ENCODE measurements around the gene KCNN2.
A peak's percentile ranks its signal among the peaks of the same experiment; 100 is the strongest.

KCNN2 gene

GRCh38 chr5:114361724-114362196 is at the start of gene KCNN2:
Gene KCNN2 (plus strand): TSS chr5:114362070. CDS start chr5:114362140, 70 bp downstream.
- DNase-seq, result peak in 1 of 2 donors; percentile 10

DNA sequence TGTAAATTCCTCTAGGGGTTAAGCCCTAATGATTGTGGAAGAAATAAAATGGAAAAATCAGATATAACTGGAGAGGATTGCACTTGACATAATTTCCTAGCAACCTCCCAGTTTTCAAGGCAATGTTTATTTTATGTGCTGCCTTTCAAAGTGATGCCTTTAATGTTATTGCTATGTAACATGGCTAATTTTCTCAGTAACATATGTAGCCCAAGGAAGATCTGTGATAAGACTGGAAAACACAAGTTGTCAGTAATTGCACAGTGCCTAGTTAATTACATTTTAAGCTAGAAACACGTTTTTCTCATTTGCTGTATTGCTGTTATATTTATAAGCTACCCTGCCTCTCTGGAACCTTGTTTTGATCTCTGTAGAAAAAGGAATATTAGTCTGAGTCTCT is 49.2 kb upstream of the KCNN2 start:
- DNase-seq, result no peak

GRCh38 chr5:114314061-114314460 is 47.8 kb upstream of the KCNN2 start:
- DNase-seq, result no peak

- DNase-seq, result no peak
These were observed 45.7 kb upstream of the KCNN2 start for GRCh38 chr5:114316167-114316566.

GRCh38 chr5:114317751-114318150 is 44.1 kb upstream of the KCNN2 start:
- no peak for DNase-seq

DNA sequence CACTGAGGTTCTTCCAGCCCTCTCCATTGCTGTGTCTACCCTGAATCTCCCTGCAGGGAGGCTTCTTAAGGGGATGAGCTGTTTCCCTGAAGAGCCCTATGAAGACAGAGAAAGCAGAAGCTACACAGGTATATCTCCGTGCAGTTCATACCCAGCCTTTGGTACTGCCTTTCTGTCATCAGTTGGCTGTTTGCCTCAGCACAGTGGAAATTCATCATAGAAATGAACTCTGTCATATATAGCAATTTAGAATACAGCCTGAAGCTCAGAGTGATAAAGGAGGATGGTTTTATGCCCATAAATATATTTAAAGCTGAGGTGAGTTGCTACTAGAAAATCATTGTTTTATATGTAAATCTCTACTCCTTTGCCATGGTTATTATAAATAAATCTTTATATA is 42.6 kb upstream of the KCNN2 start:
- no peak for DNase-seq

- DNase-seq, result no peak
These were observed 42.0 kb upstream of the KCNN2 start for GRCh38 chr5:114319821-114320220.

DNA sequence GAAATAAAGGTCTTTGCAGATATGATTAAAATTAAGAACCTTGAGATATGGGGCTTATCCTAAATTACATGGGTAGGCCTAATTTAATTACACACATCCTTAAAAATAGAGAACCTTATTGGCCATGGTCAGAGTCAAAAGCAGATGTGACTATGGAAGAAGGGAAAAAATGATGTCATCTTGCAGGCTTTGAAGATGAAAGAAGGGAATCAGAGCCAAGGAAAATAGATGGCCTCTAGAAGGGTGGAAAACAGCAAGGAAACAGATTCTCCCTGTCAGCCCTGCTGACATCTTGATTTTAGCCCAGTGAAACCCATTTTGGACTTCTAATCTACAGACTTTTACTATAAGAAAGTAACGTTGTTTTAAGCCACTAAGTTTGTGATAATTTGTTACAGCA is 37.6 kb upstream of the KCNN2 start:
- DNase-seq, result no peak

GRCh38 chr5:114325541-114325940 is 36.3 kb upstream of the KCNN2 start:
- DNase-seq, result no peak

DNA sequence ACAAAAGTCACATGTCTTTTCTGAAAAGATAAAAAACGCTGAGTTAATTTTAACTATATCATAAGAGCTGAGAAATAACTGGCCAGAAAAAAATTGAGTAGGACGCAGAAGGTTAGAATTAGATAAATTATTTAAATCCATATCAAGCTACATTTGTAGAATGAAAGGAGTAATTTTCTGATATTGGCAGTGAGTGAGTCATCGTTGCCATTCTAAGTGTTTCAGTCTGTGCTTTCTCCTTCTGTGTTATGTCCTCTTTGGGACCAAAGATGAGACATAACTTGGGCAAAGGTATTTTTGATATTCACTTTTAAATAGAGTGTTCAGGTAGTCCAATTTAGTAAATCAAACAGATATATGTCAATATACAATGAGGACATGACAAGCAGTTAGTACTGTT is 34.4 kb upstream of the KCNN2 start:
- DNase-seq, result no peak

DNA sequence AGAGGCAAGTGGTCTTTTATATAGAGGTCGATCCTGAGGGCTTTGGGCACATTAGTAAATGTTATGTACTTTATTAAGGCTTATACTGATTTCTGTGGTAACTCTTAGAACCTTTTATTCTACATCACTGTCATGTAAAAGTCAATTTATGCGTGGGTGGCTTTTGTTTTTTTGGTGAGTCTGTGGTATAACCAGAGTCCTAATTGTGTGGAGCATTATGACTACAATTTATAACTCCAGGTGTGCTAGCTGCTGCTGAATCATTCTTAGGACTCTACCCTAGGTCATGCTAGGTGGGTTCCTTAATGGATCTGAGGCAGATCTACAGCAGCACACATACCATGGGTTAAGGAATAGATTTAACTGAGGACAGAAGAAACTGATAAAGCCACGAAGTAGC is 33.9 kb upstream of the KCNN2 start:
- no peak for DNase-seq

- no peak for DNase-seq
These were observed 30.8 kb upstream of the KCNN2 start for GRCh38 chr5:114330916-114331531.

DNA sequence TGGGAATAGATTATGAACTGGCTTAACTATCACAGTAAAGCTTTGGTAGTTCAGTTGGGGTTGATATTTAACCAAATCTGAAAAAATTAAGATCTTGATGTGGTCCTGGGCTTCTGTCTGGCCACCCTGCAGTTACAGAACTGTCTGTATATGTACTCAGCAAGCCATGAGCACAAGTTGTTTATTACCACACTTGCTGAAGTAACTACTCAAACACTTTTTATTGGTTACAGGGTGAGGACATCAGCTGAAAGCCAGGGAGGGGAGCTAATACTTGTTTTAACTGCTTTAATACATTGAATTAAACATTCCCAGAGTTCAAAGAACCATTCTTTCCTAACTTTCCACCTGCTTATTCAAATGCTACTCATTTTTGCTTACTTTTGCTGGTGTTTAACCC is 29.4 kb upstream of the KCNN2 start:
- DNase-seq, result no peak

DNA sequence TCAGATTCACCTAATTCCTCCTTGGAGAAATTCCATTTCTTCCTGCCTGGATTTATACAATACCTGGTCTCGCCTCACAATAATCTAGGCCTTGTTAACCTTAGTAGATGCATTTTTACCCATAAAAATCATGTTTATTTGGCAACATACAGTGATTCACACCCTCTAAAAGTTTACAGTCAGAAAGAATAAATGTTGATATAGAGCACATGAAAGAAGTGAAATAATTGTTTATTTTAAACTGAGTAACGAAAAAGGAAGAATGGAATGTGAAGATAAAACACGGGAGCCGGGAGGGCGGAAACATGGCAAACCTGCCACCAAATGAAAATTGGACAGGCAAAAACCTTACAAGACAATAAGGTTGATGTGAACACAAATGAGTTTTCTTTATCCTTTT is 28.9 kb upstream of the KCNN2 start:
- DNase-seq, result no peak

- no peak for DNase-seq
These were observed 26.5 kb upstream of the KCNN2 start for GRCh38 chr5:114335391-114335790.

GRCh38 chr5:114339108-114339507 is 22.8 kb upstream of the KCNN2 start:
- no peak for DNase-seq

- no peak for DNase-seq
These were observed 15.7 kb upstream of the KCNN2 start for GRCh38 chr5:114346181-114346580.

DNA sequence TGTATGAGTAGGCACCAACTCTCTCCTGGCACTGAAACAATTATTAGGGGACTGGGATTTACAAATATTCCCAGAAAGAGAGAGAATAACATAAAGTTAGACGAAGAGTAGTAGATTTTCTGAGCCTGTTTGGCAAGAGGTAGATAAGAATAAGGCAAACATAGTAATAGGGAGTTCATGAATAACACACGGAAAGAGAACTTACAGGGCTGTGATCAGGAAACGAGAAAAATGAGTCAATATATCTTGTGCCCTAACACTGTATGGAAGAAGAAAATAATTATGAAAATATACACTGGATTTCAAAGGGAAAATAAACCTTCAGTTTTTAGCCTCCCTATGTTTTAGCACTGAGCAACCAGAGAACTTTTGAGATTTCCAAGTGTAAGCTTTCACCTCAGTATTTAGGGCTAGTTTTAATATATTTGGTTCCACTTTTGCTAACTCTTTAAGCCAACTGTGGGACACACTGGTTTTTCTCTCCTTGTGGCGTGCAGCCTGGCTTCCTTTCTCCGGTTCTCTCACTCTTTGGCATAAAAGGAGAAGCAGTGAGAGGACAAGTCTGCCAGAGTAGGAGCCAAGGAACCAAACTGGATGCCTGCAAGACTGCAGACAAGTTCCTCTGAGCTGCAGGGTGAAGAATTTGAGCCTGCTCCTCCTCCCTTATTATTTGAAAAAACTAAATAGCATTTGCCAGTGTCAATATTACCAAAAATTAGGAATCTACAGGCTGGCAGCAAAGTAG is 6.6 kb upstream of the KCNN2 start:
- no peak for DNase-seq

DNA sequence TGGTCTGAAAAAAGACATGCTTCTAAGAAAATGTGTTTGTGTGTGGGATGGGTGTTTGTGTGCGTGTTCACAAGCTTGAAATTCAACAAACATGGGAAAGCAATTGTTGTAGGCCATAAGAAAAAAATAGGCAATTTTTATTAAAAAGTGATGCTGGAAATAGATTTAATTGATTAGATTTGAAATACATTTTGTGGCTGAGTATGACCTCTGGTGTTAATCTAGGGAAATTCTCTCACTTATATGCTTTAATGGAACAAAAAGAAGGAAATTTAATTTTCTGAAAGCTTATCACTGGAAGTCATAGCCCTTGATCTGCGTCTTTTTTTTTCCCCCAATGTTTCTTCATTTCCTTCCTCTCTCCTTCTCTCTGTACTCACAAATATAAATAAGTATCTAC is 3.5 kb upstream of the KCNN2 start:
- DNase-seq, result no peak

- DNase-seq, result no peak
These were observed 1.5 kb upstream of the KCNN2 start for GRCh38 chr5:114360357-114360756.

- DNase-seq, result peak in 1 of 2 donors; percentile 7
These were observed 800 bp upstream of the KCNN2 start for GRCh38 chr5:114360816-114361723.

DNA sequence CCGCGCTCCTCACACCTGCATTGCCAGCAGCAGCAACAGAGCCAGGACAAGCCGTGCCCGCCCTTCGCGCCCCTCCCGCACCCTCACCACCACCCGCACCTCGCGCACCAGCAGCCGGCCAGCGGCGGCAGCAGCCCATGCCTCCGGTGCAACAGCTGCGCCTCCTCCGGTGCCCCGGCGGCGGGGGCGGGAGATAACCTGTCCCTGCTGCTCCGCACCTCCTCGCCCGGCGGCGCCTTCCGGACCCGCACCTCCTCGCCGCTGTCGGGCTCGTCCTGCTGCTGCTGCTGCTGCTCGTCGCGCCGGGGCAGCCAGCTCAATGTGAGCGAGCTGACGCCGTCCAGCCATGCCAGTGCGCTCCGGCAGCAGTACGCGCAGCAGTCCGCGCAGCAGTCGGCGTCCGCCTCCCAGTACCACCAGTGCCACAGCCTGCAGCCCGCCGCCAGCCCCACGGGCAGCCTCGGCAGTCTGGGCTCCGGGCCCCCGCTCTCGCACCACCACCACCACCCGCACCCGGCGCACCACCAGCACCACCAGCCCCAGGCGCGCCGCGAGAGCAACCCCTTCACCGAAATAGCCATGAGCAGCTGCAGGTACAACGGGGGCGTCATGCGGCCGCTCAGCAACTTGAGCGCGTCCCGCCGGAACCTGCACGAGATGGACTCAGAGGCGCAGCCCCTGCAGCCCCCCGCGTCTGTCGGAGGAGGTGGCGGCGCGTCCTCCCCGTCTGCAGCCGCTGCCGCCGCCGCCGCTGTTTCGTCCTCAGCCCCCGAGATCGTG is 517 bp downstream of the KCNN2 start:
- DNase-seq, result peak in 1 of 2 donors; percentile 4

Data from stimulated activated CD4-positive, alpha-beta T cell treated with anti-CD3 and anti-CD28 coated beads, Interleukin-2, amount 100 ng/mL, for 24 hours (primary cell).